H1 (cell line): Measurements from ENCODE around the gene CSF1. TPM values are rescaled to one million over a fixed set of nuclear protein-coding genes. Genes with fewer than 3 reads are reported as not detected.

Experiments used
- CTCF ChIA-PET: fragments of 300-600 bp; sonication (Branson Sonifier 250); formaldehyde crosslinking; loops from one replicate; lab custom pipeline; 2021; ENCODE audit not compliant: partially characterized antibody; lab: Charles Lee
- POLR2A ChIA-PET: fragments of 300-600 bp; sonication (Branson Sonifier 250); formaldehyde crosslinking; loops from one replicate; lab custom pipeline; 2021; ENCODE audit warnings: inconsistent platforms; ENCODE audit not compliant: partially characterized antibody; lab: Charles Lee
- DNase-seq, 2 experiments: peaks; one replicate each; pipeline versions ENCODE4 v3.0.0 to v3.0.0-alpha.2; 2010 to 2022; ENCODE audit warnings: low spot score in 2 of 2, low read depth in 1 of 2, mixed read lengths in 1 of 2
- FAIRE-seq: peaks from 2 replicates; lab custom pipeline; 2011; peaks lifted over from hg19 to GRCh38; lab: Jason Lieb, UNC
- H2AFZ ChIP-seq: 2 replicates; pipeline ENCODE4 v1.8.1; 2012; ENCODE audit warnings: low read length, inconsistent platforms
- H2AK5ac ChIP-seq: 2 replicates; pipeline ENCODE4 v1.6.1; 2013; ENCODE audit warnings: low read depth, low read length
- H2BK120ac ChIP-seq: replicated peaks from 2 replicates; pipeline ENCODE3; 2013; ENCODE audit warnings: low read depth, low read length, inconsistent platforms
- H2BK12ac ChIP-seq: 2 replicates; pipeline ENCODE4 v1.6.1; 2013; ENCODE audit warnings: low read depth, low read length
- H2BK15ac ChIP-seq: 2 replicates; pipeline ENCODE4 v1.6.1; 2013; ENCODE audit warnings: low read length
- H2BK20ac ChIP-seq: 2 replicates; pipeline ENCODE4 v1.6.1; 2013; ENCODE audit warnings: low read length
- H2BK5ac ChIP-seq: 2 replicates; pipeline ENCODE4 v1.6.1; 2013; ENCODE audit warnings: low read depth, low read length
- H3K14ac ChIP-seq: 2 replicates; pipeline ENCODE4 v1.6.1; 2013; ENCODE audit warnings: inconsistent platforms; ENCODE audit not compliant: insufficient read length
- H3K18ac ChIP-seq: 2 replicates; pipeline ENCODE4 v1.6.1; 2013; ENCODE audit warnings: low read length; ENCODE audit errors: extremely low read depth
- H3K23ac ChIP-seq: 2 replicates; pipeline ENCODE4 v1.6.1; 2013; ENCODE audit warnings: inconsistent platforms; ENCODE audit not compliant: insufficient read length
- H3K23me2 ChIP-seq: 2 replicates; pipeline ENCODE4 v1.6.1; 2013; ENCODE audit warnings: low read depth, low read length
- H3K27ac ChIP-seq: 2 replicates; pipeline ENCODE4 v1.6.1; 2011; ENCODE audit warnings: low read depth, low read length, inconsistent platforms
- H3K27me3 ChIP-seq, 4 experiments: replicated peaks in 1 of 4; 1 replicate in 1 of 4; 2 replicates in 3 of 4; pipeline versions ENCODE4 v1.6.1 to v1.8.1; 2011 to 2013; ENCODE audit warnings: low read length in 3 of 4, mild to moderate bottlenecking in 3 of 4, inconsistent platforms in 2 of 4, mixed read lengths in 2 of 4, moderate library complexity in 1 of 4; ENCODE audit not compliant: control insufficient read depth in 3 of 4, insufficient read depth in 3 of 4; ENCODE audit errors: extremely low read depth in 1 of 4
- H3K36me3 ChIP-seq, 4 experiments: 2 replicates each; pipeline versions ENCODE4 v1.6.1 to v1.8.1; 2011 to 2013; ENCODE audit warnings: mild to moderate bottlenecking in 4 of 4, low read length in 3 of 4, moderate library complexity in 2 of 4, control low read depth in 1 of 4, inconsistent platforms in 1 of 4; ENCODE audit not compliant: insufficient read depth in 4 of 4, control insufficient read depth in 2 of 4
- H3K4ac ChIP-seq: replicated peaks from 2 replicates; pipeline ENCODE3; 2013; ENCODE audit warnings: low read length, low read depth, mixed read lengths, inconsistent platforms; ENCODE audit not compliant: insufficient read length
- H3K4me1 ChIP-seq, 4 experiments: replicated peaks in 1 of 4; 1 replicate in 1 of 4; 2 replicates in 3 of 4; pipeline versions ENCODE4 v1.6.1 to v1.8.1; 2011 to 2013; ENCODE audit warnings: low read length in 3 of 4, inconsistent platforms in 2 of 4, mixed read lengths in 1 of 4; ENCODE audit not compliant: insufficient read depth in 4 of 4, control insufficient read depth in 3 of 4
- H3K4me2 ChIP-seq, 2 experiments: 2 replicates each; pipeline versions ENCODE4 v1.6.1 to v1.8.1; 2011 to 2013; ENCODE audit warnings: low read depth in 2 of 2, low read length in 2 of 2, control low read depth in 1 of 2, inconsistent platforms in 1 of 2, mild to moderate bottlenecking in 1 of 2; ENCODE audit not compliant: insufficient read depth in 1 of 2
- H3K4me3 ChIP-seq, 4 experiments: fragments of 200-600, 300-600 bp in 1 of 4; sonication (generic), shearing (Covaris generic), sonication (Bioruptor Twin) in 1 of 4; 2 replicates each; pipeline versions ENCODE4 v1.5.1 to v1.8.1; 2011 to 2016; ENCODE audit warnings: low read length in 4 of 4, low read depth in 3 of 4, control low read depth in 2 of 4, inconsistent platforms in 2 of 4, mild to moderate bottlenecking in 2 of 4, mixed read lengths in 1 of 4, moderate library complexity in 1 of 4; ENCODE audit not compliant: insufficient read depth in 2 of 4; ENCODE audit errors: extremely low read depth in 1 of 4
- H3K56ac ChIP-seq: replicated peaks from 2 replicates; pipeline ENCODE3; 2013; ENCODE audit warnings: low read depth, mild to moderate bottlenecking, mixed read lengths, low read length, inconsistent platforms; ENCODE audit not compliant: insufficient read length
- H3K79me1 ChIP-seq: 2 replicates; pipeline ENCODE4 v1.6.1; 2013; ENCODE audit warnings: low read depth, low read length, control low read depth
- H3K79me2 ChIP-seq, 2 experiments: 2 replicates each; pipeline versions ENCODE4 v1.6.1 to v1.8.1; 2012 to 2013; ENCODE audit warnings: low read length in 2 of 2, mild to moderate bottlenecking in 2 of 2, inconsistent platforms in 1 of 2; ENCODE audit not compliant: insufficient read depth in 2 of 2, control insufficient read depth in 1 of 2
- H3K9ac ChIP-seq, 4 experiments: replicated peaks in 1 of 4; 1 replicate in 1 of 4; 2 replicates in 3 of 4; pipeline versions ENCODE4 v1.6.1 to v1.8.1; 2011 to 2013; ENCODE audit warnings: low read depth in 3 of 4, low read length in 3 of 4, control low read depth in 2 of 4, mild to moderate bottlenecking in 2 of 4, moderate library complexity in 2 of 4, inconsistent platforms in 1 of 4; ENCODE audit errors: extremely low read depth in 1 of 4
- H3K9me3 ChIP-seq, 2 experiments: 2 replicates each; pipeline versions ENCODE4 v1.6.1 to v1.8.1; 2012 to 2013; ENCODE audit warnings: mild to moderate bottlenecking in 2 of 2, moderate library complexity in 2 of 2, control low read depth in 1 of 2, inconsistent platforms in 1 of 2, low read depth in 1 of 2, low read length in 1 of 2, mixed read lengths in 1 of 2; ENCODE audit not compliant: insufficient read depth in 2 of 2
- H4K20me1 ChIP-seq, 2 experiments: replicated peaks in 1 of 2; 2 replicates each; pipeline versions ENCODE3 to v1.8.1; 2011 to 2013; ENCODE audit warnings: inconsistent platforms in 2 of 2, low read length in 2 of 2, mild to moderate bottlenecking in 1 of 2; ENCODE audit not compliant: insufficient read depth in 2 of 2, control insufficient read depth in 1 of 2
- H4K5ac ChIP-seq: 2 replicates; pipeline ENCODE4 v1.6.1; 2013; ENCODE audit warnings: low read length, low read depth, mixed read lengths, inconsistent platforms; ENCODE audit not compliant: insufficient read length
- H4K8ac ChIP-seq: 2 replicates; pipeline ENCODE4 v1.8.0; 2013; ENCODE audit warnings: mild to moderate bottlenecking, moderate library complexity, low read length, inconsistent platforms; ENCODE audit not compliant: insufficient read depth; ENCODE audit errors: extremely low read depth
- H4K91ac ChIP-seq: replicated peaks from 2 replicates; pipeline ENCODE3; 2013; ENCODE audit warnings: low read length, mixed read lengths, inconsistent platforms; ENCODE audit not compliant: insufficient read length
- CBX8 ChIP-seq: fragments of 300-800, 300-1000 bp; sonication (generic); IDR thresholded peaks from 2 replicates; pipeline ENCODE4 v1.7.1; 2016; ENCODE audit warnings: low read depth, low read length, borderline replicate concordance
- CEBPB ChIP-seq: IDR thresholded peaks from 2 replicates; pipeline ENCODE4 v1.6.1; 2012; ENCODE audit warnings: low read depth, low read length
- HDAC2 ChIP-seq, 2 experiments: fragments of 300-600 bp in 1 of 2; sonication (generic) in 1 of 2; IDR thresholded peaks; 2 replicates each; pipeline ENCODE4 v1.6.1; 2011 to 2012; ENCODE audit warnings: low read depth in 2 of 2, low read length in 2 of 2, mild to moderate bottlenecking in 2 of 2, moderate library complexity in 2 of 2, borderline replicate concordance in 1 of 2, inconsistent platforms in 1 of 2
- POLR2AphosphoS5 ChIP-seq: IDR thresholded peaks from 2 replicates; pipeline ENCODE4 v1.6.1; 2011; ENCODE audit warnings: low read depth, low read length
- WGBS, 2 experiments: shearing (Covaris generic) in 1 of 2; methylation state at CpG; one replicate each; pipeline versions ENCODE4 v1.1.6 to v1.1.7; 2013 to 2015; ENCODE audit warnings: low lambda C conversion rate in 2 of 2, mixed read lengths in 2 of 2, inconsistent platforms in 1 of 2, low coverage in 1 of 2, missing lambda C conversion rate in 1 of 2; ENCODE audit not compliant: insufficient replicate concordance in 2 of 2, insufficient coverage in 1 of 2, insufficient read length in 1 of 2; ENCODE audit errors: extremely low coverage in 1 of 2, missing lambda C conversion rate in 1 of 2; 5-methylcytosine and 5-hydroxymethylcytosine counted together
- polyA plus RNA-seq, 7 experiments: library from polyadenylated mRNA; depleted of rRNA in 3 of 7; stranded (reverse) in 5 of 7; unstranded in 2 of 7; fragments of >200 nt in 5 of 7; fragments of 200-250 nt in 2 of 7; gene quantifications; 1 replicate in 5 of 7; 2 replicates in 1 of 7; 4 replicates in 1 of 7; pipeline versions ENCODE4 v1.2.1 to v1.2.3, GENCODE V29; 2011 to 2013; ENCODE audit warnings: missing spikeins in 2 of 7, mixed read lengths in 2 of 7
- total RNA-seq: library from RNA; stranded (reverse); fragmentation: NEBNext Ultra II Directional; extraction: Animal tissue kit (Norgen Biotek cat#: 25700); gene quantifications from 2 replicates; pipeline ENCODE4 v1.2.1, GENCODE V29; 2021

CSF1 gene
- total and polyA plus RNA-seq, 2 of the 8 experiments (the other 6 are each of a cell fraction or from before 2014, with no cell fraction given), result 3.3 to 5.4 TPM

DNA sequence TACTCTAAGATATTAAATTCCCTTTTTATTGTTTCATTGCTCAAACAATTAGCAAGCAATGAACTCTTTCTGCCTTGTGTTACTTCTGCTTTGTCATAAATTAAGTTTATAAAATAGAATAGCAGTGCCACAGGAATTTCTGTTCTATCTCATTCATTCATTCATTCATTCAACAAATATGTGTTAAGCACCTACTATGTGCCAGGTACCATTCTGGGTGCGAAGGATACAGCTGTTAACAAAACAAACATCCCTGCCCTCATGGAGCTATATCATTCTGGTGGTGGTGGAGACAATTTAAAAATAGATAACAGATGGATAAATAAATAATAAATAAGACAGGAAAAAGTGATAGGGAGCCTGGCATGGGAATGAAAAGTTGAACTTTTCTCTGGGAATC lies 39.4 kb downstream of the CSF1 start:
- Histone ChIP-seq H4K5ac (no peak overlapping the region), H3K9ac (no peak overlapping the region), H3K4me1 (peaks cover 0 to 5% (median 2%) of the 10 kb centered on the region in 4 experiments; a peak in 2 of 7 replicates), H4K8ac (no peak overlapping the region), H3K18ac (no peak overlapping the region), H3K4me3 (no peak overlapping the region), H2BK12ac (no peak overlapping the region), H2BK20ac (no peak overlapping the region), H3K27ac (no peak overlapping the region), H4K20me1 (no peaks in the 10 kb centered on the region), H3K79me1 (no peaks in the 10 kb centered on the region), H2AFZ (no peak overlapping the region), H4K91ac (no peak overlapping the region), H2BK5ac (no peak overlapping the region), H3K4me2 (no peak overlapping the region), H2AK5ac (no peak overlapping the region), H3K23me2 (no peaks in the 10 kb centered on the region), H2BK15ac (no peak overlapping the region), H3K36me3 (no peaks in the 10 kb centered on the region), H3K23ac (no peak overlapping the region), H3K14ac (no peak overlapping the region), H3K56ac (no peak overlapping the region), H3K4ac (no peak overlapping the region), H2BK120ac (no peak overlapping the region), H3K27me3 (no peaks in the 10 kb centered on the region), H3K79me2 (no peaks in the 10 kb centered on the region), H3K9me3 (no peaks in the 10 kb centered on the region)
- no peak for FAIRE-seq
- no peak for DNase-seq
- ChIA-PET POLR2A (interaction anchor here (1.2 kb wide), 1 partner anchor 36 kb away, joined by 3 read pairs; no protein-coding TSS in a partner anchor), CTCF (interaction anchor here (1.0 kb wide), 1 partner anchor 164 kb away, joined by 3 read pairs; no protein-coding TSS in a partner anchor)
- WGBS, 2 experiments, result 90% methylated on average over 1 of the region's 1 CpG; no CpG with 5 or more reads in 1 of the 2 experiments
- TF ChIP-seq HDAC2 (IDR thresholded peaks at IDR 0.05; ENCODE audit: borderline replicate concordance in 1 of 2, low read depth in 2 of 2, low read length in 2 of 2), result no peak
- TF ChIP-seq POLR2AphosphoS5, result no peak
- TF ChIP-seq CEBPB, result no peak
- TF ChIP-seq CBX8, result no peak
